Effector memory CD4-positive, alpha-beta T cell (primary cell): Measurements from ENCODE around the gene EFR3B.
"Not testable (repeated sequence)": the region's sequence is repeated elsewhere in the genome, so short reads cannot be mapped to it uniquely, and the experiment has no call there.

Experiments
- DNase-seq, 3 donors: peaks; one replicate each; pipeline ENCODE4 v3.0.0-alpha.2; 2020
- H3K27ac ChIP-seq: 2 replicates; pipeline ENCODE4 v1.7.0; 2013; ENCODE audit warnings: mild to moderate bottlenecking, low read length, moderate library complexity; ENCODE audit not compliant: insufficient read depth, poor library complexity, severe bottlenecking
- H3K27me3 ChIP-seq: replicated peaks from 2 replicates; pipeline ENCODE4 v1.7.0; 2013; ENCODE audit warnings: mild to moderate bottlenecking, low read length; ENCODE audit not compliant: insufficient read depth, control insufficient read depth, poor library complexity, severe bottlenecking
- H3K36me3 ChIP-seq: 2 replicates; pipeline ENCODE4 v1.7.0; 2013; ENCODE audit warnings: mild to moderate bottlenecking, low read length, moderate library complexity; ENCODE audit not compliant: control insufficient read depth, insufficient read depth
- H3K4me1 ChIP-seq: 2 replicates; pipeline ENCODE4 v1.7.0; 2013; ENCODE audit warnings: low read length, mild to moderate bottlenecking; ENCODE audit not compliant: control insufficient read depth, insufficient read depth, poor library complexity, severe bottlenecking
- H3K4me3 ChIP-seq: 2 replicates; pipeline ENCODE4 v1.7.0; 2013; ENCODE audit warnings: low read length, low read depth, mild to moderate bottlenecking; ENCODE audit not compliant: insufficient read depth, poor library complexity, severe bottlenecking
- H3K9me3 ChIP-seq: 2 replicates; pipeline ENCODE4 v1.7.0; 2013; ENCODE audit warnings: mild to moderate bottlenecking, low read length, moderate library complexity; ENCODE audit not compliant: control insufficient read depth
- total RNA-seq, 3 donors: gene quantifications; one replicate each; lab custom pipeline; 2026; lab: John Stamatoyannopoulos, UW

The EFR3B gene, protein sequence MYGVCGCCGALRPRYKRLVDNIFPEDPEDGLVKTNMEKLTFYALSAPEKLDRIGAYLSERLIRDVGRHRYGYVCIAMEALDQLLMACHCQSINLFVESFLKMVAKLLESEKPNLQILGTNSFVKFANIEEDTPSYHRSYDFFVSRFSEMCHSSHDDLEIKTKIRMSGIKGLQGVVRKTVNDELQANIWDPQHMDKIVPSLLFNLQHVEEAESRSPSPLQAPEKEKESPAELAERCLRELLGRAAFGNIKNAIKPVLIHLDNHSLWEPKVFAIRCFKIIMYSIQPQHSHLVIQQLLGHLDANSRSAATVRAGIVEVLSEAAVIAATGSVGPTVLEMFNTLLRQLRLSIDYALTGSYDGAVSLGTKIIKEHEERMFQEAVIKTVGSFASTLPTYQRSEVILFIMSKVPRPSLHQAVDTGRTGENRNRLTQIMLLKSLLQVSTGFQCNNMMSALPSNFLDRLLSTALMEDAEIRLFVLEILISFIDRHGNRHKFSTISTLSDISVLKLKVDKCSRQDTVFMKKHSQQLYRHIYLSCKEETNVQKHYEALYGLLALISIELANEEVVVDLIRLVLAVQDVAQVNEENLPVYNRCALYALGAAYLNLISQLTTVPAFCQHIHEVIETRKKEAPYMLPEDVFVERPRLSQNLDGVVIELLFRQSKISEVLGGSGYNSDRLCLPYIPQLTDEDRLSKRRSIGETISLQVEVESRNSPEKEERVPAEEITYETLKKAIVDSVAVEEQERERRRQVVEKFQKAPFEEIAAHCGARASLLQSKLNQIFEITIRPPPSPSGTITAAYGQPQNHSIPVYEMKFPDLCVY
- total RNA-seq: 0 to 0.39 (median 0.26) reads per million in 3 donors

DNA sequence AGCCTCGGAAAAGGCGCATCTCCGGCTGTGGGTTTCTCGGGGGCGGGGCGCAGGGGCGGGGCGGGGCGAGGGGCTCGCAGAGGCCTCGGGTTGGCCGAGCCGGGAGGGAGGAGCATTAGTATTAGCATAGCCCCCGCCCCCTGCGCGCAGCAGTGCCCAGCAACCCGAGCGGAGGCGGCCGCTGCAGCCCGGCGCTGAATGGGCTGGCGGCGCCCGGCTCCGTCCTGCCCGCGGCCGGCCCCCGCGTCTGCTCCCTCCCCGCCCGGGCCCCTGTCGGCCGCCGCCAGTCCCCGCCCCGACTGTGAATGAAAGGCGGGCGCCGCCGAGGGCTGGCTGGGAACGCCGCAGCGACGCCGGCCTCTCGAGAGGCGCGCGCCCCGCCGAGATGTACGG is at the start of gene EFR3B:
Gene EFR3B, plus strand, starts transcription at position 149 of the 393 bp plus-strand sequence. Its CDS starts 237 bp downstream, at position 386.
- H3K27me3 ChIP-seq: peaks cover 29% of the 10 kb centered on the region
- no peaks in the 10 kb centered on the region for H3K36me3 ChIP-seq
- H3K4me1 ChIP-seq: peaks cover 17% of the 10 kb centered on the region
- H3K9me3 ChIP-seq: no peaks in the 10 kb centered on the region
- peak within 1 kb of the TSS; percentile 57 for H3K4me3 ChIP-seq
- DNase-seq: peak; percentile 81 to 85 (median 83)
- H3K27ac ChIP-seq: no peak within 1 kb of the TSS

DNA sequence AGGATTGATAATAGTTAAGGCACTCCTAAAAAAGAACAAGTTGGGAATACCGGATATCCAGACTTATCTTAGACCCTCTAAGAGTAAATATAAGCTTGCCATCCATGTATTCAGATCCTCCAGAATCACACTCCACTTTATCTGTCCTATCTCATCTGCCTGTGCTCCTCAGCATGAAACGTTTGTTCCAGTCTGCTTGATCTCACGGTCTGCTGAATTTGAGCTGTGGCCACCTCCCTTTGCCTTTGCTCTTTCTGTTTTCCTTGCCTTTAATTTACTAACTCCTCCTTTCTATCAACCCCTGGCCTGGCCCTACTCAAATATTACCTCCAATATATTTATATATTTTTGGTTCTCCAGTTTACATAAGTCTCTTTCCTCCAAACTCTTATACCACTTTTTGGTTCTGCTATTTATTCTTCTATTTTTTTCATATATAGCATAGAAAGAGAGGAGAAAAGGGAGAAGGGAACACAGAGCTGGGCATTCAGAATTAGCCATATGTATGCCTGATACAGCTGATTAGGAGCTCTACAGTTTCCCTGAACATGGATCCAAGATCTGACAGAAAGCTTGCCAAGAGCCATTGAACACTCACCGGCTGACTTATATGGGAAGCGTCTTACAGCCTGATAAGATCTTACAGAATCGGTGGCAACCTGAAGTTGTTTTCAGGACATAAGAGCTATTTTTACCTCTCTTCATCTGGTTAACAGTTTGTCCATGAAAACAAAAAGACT is 48.3 kb upstream of the EFR3B start:
- no peak for DNase-seq
- Histone ChIP-seq H3K27me3 (no peaks in the 10 kb centered on the region), H3K36me3 (no peaks in the 10 kb centered on the region), H3K27ac (no peak overlapping the region), H3K4me3 (no peak overlapping the region), H3K4me1 (no peaks in the 10 kb centered on the region), H3K9me3 (no peaks in the 10 kb centered on the region)

DNA sequence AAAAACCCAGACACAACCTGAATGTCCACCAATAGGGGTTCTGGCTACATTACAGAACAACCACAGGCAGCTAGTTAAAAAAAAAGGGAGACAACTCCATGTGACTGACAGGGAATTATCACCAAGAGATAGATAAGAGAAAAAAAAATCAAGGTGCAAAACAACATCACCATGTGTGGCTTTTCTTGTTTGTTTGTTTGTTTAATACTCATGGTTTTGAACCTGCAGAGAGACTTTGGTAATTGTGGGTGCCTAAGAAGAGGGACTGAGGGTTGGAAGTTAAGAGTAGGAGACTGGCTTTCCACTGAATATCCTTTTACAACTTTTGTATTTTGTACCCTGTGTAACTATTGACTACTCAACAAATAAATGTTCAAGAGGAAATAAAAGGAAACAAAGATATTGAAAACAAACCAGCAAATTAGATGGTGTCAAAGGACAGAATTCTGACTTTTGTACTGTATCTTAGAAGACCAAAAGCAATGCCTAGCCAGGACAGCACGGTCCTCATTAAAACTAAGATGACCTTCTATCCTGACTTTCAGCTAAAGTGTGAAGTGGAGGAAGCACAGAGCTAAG is 47.6 kb upstream of the EFR3B start:
- DNase-seq: no peak
- H3K4me3 ChIP-seq: no peak overlapping the region
- no peaks in the 10 kb centered on the region for H3K36me3 ChIP-seq
- H3K9me3 ChIP-seq: no peaks in the 10 kb centered on the region
- H3K27me3 ChIP-seq: no peaks in the 10 kb centered on the region
- no peak overlapping the region for H3K27ac ChIP-seq
- H3K4me1 ChIP-seq: no peaks in the 10 kb centered on the region

DNA sequence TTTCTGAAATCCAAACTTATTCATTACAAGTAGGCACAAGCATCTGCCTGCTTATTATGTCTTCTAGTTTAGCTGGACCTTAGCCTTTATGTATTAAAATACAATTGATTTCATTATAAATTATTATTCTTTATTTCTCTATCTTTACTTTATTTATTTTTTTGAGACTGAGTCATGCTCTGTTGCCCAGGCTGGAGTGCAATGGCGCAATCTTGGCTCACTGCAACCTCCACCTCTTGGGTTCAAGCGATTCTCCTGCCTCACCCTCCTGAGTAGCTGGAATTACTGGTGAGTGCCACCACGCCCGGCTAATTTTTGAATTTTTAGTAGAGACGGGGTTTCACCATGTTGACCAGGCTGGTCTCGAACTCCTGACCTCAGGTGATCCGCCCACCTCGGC is 42.8 kb upstream of the EFR3B start:
- H3K27ac ChIP-seq, DNase-seq, H3K36me3 ChIP-seq, H3K9me3 ChIP-seq, H3K27me3 ChIP-seq, H3K4me1 ChIP-seq, H3K4me3 ChIP-seq: not testable (repeated sequence)

DNA sequence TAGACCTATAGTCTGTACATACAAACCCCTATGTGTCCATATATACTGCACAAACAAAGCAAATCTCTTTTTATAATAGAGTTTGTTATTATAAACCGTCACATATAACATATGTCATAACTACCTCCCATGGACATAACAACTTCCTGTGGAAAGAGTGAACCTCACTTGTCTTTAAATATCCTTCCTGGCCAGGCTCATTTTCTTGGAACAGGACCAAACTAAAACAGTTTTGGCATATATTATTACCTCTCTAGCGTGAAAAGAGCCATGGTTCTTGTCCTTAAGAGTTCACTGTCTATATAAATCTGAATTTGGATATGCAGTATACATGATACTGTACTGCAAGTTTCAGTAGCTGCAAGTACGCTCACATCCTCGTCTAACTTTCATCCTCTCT is 41.8 kb upstream of the EFR3B start:
- Histone ChIP-seq H3K4me1 (no peaks in the 10 kb centered on the region), H3K9me3 (no peaks in the 10 kb centered on the region), H3K36me3 (no peaks in the 10 kb centered on the region), H3K27me3 (no peaks in the 10 kb centered on the region), H3K4me3 (no peak overlapping the region), H3K27ac (no peak overlapping the region)
- no peak for DNase-seq

DNA sequence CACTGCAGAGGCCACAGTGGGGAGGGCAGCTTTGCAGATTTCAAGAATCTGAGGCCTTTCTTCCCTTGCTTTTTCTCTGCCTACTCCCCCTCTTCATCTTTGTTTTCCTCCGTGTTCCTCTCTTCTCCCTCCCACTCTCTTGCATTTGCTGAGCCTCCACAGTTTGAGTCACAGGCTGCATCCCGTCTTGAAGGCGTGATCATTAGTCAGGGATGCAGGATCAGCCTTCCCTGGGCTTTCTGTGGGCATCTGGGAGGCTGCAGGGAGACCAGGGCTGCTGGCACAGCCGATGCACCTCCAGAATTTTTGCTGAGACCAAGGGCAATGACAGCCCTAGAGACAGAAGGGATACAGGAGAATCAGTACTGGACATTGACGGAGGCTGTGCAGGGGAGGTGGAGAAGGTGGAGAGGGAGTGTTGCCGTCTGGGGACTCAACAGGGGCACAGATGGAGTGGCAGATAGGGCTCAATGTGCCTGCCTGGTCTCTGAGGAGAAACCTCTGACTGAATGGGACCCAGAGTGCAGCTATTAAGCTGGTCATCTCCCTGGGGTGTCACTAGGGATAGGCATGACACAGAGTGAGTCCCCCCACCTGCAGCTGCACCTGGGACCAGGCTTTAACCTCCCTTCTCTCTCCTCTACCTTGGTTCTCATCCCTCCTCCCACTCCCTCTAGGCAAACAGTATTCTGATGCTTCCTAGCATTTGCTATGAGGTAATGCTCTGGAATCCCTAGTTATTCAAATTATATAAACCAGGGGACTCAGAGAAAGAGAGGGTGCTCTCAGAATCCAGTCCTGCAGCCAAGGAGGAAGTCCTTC is 41.2 kb upstream of the EFR3B start:
- no peaks in the 10 kb centered on the region for H3K9me3 ChIP-seq
- no peak for DNase-seq
- H3K4me3 ChIP-seq: no peak overlapping the region
- no peaks in the 10 kb centered on the region for H3K36me3 ChIP-seq
- no peaks in the 10 kb centered on the region for H3K27me3 ChIP-seq
- H3K27ac ChIP-seq: no peak overlapping the region
- H3K4me1 ChIP-seq: no peaks in the 10 kb centered on the region

DNA sequence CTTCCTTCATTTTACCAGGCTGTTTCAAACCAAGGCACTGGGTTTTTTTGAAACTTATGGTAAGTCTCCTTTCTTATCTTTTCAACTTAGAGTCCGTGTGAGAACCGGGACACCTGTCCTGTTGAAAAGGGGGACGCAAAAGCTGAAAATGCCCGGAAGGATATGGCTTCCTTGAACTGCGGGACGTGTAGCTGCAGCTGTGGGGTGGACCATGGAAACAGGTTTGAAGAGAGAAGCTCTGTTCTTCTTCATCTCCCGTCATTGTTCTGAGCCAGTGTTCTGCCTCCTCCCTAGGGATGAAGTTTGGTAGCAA is 40.6 kb upstream of the EFR3B start:
- no peaks in the 10 kb centered on the region for H3K27me3 ChIP-seq
- no peak for DNase-seq
- H3K27ac ChIP-seq: no peak overlapping the region
- no peaks in the 10 kb centered on the region for H3K9me3 ChIP-seq
- no peaks in the 10 kb centered on the region for H3K4me1 ChIP-seq
- no peaks in the 10 kb centered on the region for H3K36me3 ChIP-seq
- H3K4me3 ChIP-seq: no peak overlapping the region

DNA sequence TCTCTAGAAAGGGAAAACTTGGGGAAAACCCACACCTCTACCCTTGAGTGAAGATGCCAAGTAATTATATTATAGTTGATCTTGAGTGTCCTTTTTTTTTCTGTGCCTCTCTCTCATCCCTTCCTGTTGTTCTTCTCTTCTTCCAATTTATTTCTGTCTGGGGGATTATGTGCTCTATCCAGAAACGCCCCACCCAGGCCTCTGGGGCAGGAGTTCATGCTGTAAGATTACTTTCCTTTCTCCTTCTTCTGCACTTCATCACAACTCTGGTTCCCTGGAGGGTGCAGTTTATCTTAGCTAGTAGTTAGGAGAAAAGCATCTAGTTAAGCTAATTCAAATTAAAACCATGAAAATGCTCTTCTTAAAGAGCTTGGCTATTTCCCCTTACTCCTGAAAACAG is 39.8 kb upstream of the EFR3B start:
- H3K4me1 ChIP-seq: no peaks in the 10 kb centered on the region
- H3K36me3 ChIP-seq: no peaks in the 10 kb centered on the region
- no peaks in the 10 kb centered on the region for H3K27me3 ChIP-seq
- H3K27ac ChIP-seq: no peak overlapping the region
- no peaks in the 10 kb centered on the region for H3K9me3 ChIP-seq
- no peak for DNase-seq
- H3K4me3 ChIP-seq: no peak overlapping the region

DNA sequence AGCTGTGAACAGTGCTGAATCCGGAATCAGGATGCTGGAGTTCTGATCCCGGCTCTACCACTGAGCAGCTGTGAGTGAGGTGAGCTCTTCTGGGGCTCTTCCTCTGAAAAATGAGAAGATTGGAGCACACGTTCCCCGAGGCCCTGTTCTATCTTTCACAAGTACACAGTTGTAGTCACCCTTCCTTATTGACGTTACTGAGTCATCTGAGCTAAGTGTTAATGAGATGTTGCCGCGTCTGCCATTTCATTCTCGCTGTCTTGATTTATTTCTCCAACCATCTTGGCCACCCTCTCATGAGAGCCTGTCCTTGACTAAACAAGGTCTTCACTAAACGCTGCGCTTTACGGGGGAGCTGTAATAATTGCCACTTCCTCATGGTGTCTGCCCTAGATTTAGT is 31.9 kb upstream of the EFR3B start:
- no peak for DNase-seq
- no peaks in the 10 kb centered on the region for H3K36me3 ChIP-seq
- no peaks in the 10 kb centered on the region for H3K9me3 ChIP-seq
- H3K4me3 ChIP-seq: no peak overlapping the region
- no peaks in the 10 kb centered on the region for H3K27me3 ChIP-seq
- no peak overlapping the region for H3K27ac ChIP-seq
- H3K4me1 ChIP-seq: no peaks in the 10 kb centered on the region
